Lung microvascular endothelial cell (primary cell): ENCODE measurements around the gene SLC24A3. TPM values are rescaled to one million over a fixed set of nuclear protein-coding genes. Genes with fewer than 3 reads are reported as not detected.
A peak's percentile ranks its signal among the peaks of the same experiment; 100 is the strongest.

Source experiments
- DNase-seq, 2 donors: peaks; one replicate each; pipeline versions ENCODE4 v3.0.0 to v3.0.0-alpha.2; 2010; ENCODE audit warnings: low read depth in 2 of 2
- total RNA-seq: library from RNA; depleted of rRNA; stranded (reverse); fragments of >200 nt; gene quantifications from 2 replicates; pipeline ENCODE4 v1.2.1, GENCODE V29; 2014

Gene SLC24A3
- total RNA-seq, 1 donor from 2014 or later = under 0.01 TPM

DNA sequence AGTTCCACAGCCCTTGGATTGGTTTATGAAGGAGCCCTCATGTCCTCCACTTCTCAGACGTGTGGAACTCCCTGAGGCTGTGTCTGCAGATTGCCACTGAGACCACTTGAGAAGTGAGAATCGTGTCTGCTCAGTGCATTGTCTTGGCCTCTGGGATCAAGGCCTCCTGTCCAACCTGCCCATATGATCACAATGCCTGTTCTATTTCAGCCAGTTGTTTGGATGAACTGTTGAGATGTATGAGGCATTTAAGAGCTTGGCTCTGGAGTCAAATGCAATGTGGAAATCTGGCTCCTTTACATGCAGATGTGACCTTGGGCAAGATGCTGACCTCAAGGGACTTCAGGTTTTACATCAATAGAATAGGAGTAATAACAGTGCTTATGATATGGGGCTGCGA lies 125.9 kb downstream of the SLC24A3 start:
- no peak for DNase-seq

DNA sequence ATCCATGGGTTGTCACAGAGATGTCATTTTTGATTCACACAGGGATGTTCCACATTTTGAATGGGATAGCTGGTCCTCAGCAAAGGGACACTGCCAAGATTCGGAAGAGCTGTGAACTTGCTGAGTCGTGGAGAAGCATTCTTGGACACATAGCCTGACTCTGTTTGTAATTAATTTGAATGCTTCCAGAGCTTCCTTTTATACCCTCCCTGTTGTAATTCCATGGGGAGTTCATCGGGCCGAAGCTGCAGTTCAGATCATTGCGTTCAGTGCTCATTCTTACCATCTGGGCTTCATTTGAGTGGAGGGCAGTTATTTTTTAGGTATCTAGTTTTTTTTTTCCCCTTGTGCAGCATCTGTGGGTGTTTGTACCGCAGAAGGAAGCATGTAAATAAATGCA lies 126.5 kb downstream of the SLC24A3 start:
- no peak for DNase-seq

DNA sequence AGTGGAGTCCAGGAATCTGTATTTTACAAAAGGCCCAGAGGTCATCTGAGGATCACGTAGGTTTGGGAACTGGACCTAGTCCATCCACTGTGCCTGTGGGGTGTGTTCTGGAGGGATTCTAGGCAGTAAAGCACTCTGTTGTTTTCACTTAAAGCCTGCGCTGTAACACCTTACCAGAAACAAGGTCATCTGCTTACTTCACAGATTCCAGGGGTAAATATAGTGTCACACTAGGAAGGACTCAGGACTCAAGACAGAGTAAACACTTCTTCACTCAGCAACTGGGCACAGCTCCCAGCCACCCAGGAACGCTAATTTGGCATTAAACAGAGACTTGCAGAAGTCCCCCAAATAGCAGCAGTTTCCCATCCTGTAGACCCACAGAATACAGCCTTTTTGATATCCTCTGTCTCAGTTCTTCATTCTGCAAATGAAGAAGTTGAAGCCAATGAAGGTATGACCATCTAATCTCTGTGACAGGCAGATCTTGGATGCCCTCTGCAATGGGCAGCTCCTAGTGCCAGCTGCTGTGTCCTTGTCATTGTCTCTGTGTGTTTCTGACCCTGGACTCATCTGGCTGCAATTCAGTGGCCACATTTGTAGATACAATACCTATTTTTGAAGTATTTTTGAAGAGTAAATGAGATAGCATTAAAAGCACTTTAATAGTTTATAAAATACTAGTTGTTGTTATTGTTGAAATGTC lies 129.1 kb downstream of the SLC24A3 start:
- DNase-seq = no peak

DNA sequence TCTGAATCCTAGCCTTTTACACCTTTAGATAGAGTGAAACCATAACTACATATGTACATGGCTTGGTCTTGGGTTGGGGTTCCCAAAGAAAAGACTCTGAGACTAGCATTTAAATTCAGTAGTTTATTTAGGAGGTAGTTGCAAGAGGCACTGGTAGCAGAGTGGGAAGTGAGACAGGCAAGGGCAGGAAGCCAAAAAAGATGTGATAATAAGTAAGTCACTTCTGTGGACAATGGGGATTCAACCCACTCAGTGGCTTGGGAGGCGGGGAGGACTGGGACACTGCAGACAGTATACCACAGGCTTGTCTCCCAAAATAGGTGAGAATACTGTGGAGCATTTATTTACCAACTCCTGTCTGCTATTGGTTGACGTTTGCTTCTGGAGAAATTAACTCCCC lies 131.9 kb downstream of the SLC24A3 start:
- DNase-seq = no peak

DNA sequence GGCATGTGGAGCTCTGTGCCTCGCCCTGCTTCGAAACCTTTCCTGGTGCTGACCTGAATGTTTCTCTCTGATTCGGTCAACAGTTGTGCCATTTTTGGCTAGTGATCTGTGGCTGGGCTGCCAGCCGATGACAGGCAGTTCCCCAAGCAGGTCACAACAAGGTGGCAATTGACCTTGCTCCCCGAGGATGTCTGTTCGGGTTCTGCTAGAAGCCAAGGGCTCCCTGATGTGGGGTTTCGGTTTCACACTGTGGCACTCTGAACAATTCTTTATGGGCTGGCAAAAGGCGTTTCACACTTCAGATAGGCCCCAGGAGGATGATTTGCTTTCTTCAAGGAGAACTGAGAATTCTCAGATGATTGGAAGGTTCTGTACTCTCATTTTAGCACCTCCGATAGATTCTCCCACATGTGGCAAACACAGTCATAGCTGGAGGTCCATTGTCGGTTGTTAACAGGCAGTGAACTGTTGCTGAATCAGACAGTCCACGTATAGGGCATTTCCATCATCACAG lies 135.6 kb downstream of the SLC24A3 start:
- no peak for DNase-seq

DNA sequence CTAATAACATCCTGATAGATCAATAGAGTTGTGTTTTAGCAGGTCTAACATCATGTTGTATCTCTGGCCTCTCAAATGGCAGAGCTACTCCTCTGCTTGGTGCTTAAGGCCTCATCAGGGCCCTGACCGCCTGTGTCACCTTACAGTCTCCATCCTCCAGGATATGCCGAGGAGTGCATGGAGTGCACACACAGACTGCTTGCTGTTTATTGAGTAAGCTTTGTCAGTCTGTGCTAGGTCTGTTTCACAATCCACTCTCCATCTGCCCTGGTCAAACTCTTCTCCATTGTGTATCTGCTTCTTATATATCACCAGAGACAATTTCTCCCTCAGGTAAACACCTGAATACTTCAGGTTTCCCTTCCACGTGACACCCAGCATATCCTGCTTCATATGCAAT lies 136.1 kb downstream of the SLC24A3 start:
- no peak for DNase-seq

DNA sequence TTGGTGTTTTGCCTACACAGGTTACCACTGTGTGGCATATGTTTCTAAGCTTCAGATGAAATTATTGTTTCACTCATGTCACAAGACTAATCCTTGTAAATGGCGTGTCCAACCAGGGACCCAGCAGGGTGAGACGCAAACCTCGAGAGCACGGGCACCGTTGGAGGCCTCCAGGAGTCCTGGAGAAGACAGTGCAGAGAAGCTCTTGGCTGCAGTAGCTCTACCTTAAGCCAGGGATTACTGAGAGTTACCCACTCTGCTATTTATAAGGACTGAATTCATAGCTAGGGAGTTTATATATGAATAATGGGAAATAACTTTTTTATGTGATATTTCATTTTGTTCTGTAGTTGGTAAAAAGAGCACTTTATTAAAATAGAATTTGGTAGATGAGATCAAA lies 137.4 kb downstream of the SLC24A3 start:
- no peak for DNase-seq

DNA sequence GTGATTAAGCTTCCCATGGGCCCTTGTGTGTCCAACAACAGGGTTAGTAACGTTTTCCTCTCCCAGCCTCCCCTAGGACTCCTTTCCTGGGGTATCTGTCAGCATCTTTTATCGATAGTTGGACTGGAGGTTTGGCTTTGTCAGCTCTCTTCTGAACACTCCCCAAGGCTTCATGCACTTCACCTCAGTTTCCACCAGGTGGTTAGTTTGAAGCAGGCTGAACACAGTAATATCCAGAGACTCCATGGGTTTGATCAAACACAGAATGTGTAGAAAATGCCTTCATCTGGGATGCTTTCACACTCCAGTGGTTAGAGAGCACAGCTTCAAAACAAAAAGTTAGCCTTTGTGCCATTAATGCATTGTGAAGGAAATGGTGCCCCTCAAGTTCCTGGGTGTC lies 139.1 kb downstream of the SLC24A3 start:
- no peak for DNase-seq

DNA sequence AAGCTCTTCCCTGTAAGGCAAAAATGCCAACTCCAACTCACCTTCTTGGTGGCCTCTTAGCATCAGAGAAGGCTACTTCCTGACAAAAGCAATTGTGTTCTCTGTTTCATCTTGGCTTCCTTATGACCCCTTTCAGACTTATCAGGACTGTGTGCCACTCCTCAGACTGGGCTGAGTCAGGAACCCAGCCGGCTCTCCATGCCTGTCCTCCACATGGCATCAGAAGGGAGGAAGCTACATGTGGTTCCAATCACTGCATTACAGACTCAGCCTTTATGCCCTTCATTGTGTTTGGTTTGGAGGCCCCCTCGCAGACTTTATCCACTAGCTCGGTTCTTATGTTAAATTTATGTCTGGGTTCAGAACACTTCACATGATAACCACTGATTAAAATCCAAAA lies 142.5 kb downstream of the SLC24A3 start:
- no peak for DNase-seq

DNA sequence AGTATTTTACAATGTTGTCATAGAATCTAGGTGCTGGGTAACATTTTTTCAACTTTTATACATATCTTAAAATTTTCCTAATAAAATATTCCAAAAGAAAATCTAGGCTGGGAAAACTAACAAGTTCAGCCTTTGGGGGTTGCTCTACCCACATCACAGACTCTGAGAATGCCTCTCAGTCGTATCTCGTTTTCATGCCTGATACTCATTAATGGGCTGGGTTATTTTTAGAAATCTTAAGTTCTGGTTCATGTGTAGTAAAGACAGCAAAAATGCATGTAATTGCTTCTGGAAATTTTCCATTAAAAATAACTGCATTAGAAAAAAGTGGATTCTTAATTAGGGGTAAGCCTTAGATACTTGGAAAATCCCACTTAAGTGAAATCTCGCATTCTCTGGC lies 149.3 kb downstream of the SLC24A3 start:
- no peak for DNase-seq

DNA sequence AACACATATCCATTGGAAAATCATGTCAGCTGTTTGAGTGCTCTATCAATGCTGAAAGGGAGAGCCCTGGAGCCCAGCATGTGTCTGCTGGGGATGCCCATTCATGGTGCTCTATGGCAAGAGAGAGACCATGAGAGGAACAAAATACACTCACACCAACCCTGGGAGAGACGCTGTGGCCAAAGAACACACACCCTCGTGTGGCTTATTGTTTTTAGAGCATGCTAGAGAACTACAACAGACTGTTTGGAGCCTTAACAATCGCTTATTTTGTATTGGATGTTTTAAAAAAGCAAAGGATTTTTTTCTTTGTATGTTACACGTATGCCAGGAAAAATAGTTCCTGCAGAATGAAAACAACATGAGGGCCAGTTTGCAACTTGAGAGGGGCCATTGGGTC lies 151.0 kb downstream of the SLC24A3 start:
- DNase-seq = no peak

DNA sequence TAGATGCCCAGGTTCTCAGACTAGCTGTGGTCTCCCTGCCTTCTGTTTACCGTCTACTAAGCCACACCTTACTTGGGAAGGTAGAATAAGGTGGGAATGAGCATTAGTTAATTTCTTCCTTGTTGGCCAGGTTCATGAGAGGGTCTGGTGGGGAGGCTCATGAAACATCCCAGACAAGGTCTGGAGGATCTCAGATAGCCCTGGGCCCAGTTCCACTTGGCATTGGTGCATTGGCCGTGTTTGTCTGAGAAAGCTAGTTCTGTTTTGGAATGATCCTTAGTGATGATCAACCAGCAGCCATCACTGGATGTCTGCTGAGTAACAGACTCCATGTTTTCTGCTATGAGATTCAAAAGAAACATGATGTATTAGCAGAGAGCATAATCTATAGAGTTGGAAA lies 155.1 kb downstream of the SLC24A3 start:
- DNase-seq = no peak

DNA sequence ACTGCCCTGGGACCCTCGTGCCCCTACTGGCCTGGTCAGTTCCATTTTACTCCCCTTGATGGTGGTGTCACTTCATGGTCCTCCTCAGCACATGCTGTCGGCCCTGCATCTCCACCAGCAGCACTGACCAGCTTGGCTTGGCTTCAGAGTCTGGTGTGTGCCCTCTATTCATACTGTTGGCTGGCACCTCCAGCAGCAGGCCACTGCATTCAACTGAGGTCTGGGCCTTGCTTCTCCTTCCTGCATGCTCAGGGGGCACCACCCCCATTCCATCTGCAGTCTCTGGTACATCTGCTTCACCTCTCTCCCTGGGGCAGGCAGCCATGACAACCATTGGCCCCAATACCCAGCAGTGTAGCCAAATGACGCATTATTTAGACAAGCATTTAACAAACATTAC lies 155.9 kb downstream of the SLC24A3 start:
- no peak for DNase-seq

DNA sequence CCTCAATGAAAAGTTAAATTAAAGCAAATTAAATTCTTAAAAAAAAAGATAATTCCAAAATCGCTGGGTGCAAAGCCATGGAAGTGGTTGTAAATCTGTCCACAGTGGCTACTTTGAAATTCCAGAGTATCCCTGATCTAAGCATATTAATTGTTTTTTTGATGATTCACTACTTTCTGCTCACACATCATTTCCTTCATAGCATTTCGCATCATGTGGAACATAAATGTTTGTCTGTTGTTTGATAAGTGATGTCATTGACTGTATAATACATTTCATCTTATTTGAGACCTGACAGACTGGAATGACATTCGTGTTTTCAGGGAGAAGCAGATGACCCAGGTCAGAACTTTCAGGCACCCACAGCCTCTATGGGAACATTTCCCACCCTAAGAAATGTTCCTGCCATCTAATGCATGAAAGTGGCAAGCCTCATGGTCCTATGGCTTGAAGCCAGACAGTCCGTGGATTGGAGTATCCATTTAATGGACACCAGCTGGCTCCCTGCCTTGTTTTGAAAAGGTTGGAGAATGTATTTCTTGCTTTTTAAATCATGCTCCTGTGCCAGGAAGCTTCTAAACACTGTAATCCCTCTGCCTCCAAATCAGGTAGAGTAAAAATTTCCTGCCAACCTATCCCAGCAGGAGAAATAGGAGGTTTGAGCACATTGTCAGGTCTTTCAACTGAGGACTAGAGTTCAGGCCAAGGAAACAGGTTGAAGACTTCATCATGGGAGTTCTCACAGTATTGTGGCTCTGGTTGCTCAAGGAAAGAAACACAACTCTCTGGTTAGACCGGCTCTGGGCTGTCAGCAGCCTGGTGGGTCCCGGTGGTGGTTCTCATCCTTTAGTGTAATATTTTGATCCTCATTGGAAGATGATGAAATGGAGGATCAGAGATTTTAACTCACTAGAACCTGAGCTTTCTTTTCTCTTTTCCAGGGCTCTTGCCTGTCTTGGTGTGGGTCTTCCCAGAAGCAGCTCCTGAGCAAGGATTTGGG lies 157.9 kb downstream of the SLC24A3 start:
- peak in 1 of 2 donors; percentile 18 for DNase-seq

DNA sequence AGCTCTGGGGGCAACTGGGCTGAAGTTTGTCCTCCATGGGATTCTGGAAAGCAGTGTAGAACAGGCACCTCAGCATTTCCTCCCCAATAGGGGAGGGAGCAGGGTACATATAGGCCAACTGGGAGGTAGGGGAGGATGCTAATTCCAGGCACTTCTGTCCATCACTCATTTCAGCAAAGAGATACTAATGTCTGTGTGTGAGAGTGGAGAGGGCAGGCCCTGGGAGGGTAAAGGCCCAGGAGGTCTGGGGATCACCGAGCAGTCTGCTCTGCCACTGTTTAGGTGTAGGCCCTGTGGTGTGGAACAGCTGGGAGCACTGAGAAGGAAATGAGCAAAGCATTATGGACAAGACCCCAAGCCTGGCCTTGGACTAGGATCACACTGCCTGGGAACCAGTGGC lies 158.7 kb downstream of the SLC24A3 start:
- DNase-seq = no peak

DNA sequence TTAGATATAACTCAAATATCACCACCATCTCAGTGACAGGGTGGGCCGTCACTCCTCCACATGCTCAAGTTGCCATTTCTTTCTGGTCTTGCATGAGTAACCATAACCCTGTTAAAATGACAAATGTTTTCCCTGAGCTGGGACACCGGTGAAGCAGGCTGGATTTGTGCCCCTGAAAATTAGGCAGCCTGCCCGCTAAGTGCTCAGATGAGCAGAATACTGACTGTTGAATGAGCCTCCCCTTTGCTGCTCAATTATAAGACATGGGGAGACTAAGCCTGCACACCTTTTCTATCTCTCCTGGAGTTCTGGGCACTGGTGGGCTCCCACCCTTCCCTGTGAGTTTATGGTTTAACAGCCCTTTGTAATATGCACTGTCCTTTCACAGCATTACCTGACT lies 161.8 kb downstream of the SLC24A3 start:
- DNase-seq = no peak

DNA sequence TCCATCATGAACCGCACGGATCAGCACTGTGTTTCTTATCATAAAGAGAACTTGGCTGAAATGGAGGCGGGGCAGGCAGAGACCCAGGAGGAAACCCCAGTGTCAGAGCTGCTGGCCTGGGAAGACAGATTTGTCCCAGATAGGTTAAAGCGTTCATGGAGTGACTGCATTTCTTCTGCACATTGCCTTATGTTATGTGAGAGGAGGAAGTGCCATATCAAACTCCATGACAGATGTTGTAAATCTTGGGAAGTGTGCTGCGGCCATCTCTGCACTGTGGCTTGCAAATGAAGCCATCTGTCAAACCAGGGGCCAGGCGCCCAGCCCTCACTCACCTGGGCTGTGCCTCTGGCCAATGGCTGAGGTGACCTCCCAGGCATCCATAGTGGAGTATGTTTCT lies 163.0 kb downstream of the SLC24A3 start:
- DNase-seq = no peak

DNA sequence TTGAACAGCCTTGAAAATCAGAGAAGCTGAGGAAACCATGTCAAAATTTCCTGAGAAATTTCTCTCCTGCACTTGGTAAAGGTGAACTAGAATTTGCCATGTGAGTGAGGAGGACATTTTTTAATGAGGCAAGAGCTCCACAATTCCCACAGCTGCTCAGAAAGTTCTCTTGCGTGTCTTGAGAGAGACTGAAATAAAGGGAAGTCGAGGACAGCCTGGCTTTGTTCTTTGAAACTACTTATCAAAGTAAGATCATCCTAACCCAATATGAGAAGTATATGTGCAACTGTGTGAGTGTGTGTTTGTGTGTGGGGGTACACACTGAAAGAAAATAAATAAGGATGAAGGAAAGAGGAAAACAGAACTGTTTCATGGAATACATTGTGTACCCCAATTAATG lies 163.4 kb downstream of the SLC24A3 start:
- no peak for DNase-seq

DNA sequence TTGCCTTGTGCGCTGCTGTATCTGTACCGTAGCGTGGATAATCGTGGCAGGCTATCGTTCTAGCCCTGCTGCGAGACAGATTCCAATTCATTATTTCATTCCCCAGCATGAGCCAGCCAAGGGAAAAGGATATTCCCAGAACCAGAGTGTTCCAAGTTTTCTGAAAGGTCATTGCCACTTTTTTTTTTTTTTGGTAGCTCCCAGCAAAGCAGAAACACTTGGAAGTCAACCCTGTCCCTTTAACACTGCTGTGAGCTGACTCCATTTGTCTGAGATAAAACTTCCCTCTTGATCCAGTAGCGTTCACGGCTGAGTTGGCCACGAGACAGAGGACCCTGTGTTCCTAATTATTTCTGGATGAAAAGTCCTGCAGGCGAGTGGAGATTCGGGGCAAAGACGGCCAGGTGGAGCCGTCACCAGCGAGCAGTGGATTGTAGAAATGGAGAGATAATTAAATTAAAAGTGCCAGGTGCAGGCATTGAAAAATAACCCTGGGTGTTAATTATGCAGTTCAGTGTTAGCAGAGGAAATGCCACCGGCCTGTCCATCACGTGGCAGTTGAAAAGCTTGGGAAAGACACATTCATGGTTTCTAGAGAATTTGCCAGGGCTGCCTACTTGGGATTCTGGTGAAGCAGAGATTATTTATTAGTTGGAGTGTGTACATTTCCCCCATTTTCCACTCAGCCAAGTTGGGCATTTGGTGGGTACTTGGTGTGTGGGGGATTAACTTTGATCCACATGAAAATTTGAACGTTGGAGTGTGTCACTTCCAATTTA lies 164.2 kb downstream of the SLC24A3 start:
- DNase-seq = no peak

DNA sequence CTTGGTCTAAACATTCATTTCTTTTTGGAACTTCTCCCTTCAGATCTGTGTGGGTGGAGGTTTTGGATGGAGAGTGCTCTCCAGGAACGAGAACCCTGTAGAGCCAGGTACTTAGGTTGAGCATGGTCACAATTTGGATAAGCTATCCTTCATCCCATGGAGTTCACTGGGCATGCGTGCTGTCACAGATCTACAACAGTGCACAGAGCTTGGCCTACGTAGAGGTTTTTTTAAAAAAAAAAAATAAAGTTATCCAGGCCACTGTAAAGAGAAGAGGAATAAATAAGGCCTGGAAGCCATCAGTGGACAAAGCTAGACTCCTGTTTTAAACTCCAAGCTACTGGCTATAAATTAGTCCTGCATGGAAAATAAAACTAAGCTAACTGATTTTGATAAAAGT lies 165.6 kb downstream of the SLC24A3 start:
- DNase-seq = no peak

DNA sequence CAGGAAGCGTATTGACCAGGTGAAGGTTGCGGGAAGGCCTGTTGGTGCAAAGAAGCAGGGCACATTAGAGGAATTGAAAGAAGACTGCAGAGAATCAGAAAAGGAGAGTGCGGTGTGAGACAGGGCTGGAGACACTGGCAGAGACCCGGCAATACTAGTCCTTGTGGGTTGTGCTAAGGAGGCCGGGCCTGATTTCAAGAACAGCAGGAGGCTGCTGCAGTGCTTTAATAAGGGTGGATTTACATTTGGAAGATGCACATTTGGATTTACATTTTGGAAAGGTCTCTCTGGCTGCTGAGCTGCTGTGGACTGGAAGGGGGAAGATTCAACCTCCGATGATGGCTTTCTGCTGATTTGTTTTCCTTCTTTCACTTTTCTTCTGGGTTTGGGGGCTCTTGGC lies 167.8 kb downstream of the SLC24A3 start:
- DNase-seq = no peak

DNA sequence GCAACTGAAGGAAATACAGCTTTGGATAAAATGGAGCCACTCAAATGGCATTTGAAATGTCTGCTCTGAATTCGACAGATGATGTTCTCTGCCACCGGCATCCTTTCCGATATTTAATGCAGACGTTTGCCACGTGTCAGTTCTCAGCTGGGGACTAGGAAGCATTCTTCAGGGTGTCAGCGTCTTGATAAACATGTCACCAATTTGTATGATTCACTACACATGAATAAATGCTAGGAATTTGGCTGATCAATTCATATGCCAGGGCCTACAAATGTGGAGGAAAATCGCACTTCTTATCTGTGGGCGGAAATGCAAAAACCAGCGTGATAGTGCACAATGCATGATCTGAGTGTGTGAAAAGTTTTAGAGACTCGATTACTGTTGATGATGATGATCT lies 169.5 kb downstream of the SLC24A3 start:
- no peak for DNase-seq
